H9 (cell line): ENCODE measurements around the gene AGMO. TPM values are rescaled to one million over a fixed set of nuclear protein-coding genes. Genes with fewer than 3 reads are reported as not detected.

ENCODE experiments used
- DNase-seq: peaks from one replicate; pipeline ENCODE4 v3.0.0-alpha.2; 2017
- H2AFZ ChIP-seq: one replicate; pipeline ENCODE4 v1.6.1; 2013; ENCODE audit warnings: mild to moderate bottlenecking, low read length, control low read depth, moderate library complexity
- H2AK5ac ChIP-seq: 2 replicates; pipeline ENCODE4 v1.6.1; 2013; ENCODE audit warnings: low read length, control low read depth, mixed read lengths; ENCODE audit not compliant: insufficient read length
- H2BK120ac ChIP-seq: one replicate; pipeline ENCODE4 v1.6.1; 2013; ENCODE audit warnings: low read depth, mild to moderate bottlenecking, low read length, control low read depth, inconsistent platforms; ENCODE audit not compliant: poor library complexity, severe bottlenecking
- H2BK12ac ChIP-seq: 2 replicates; pipeline ENCODE4 v1.6.1; 2013; ENCODE audit warnings: low read length, control low read depth, mixed read lengths, low read depth; ENCODE audit not compliant: insufficient read length
- H2BK15ac ChIP-seq: 2 replicates; pipeline ENCODE4 v1.6.1; 2013; ENCODE audit warnings: low read depth, low read length, control low read depth
- H2BK20ac ChIP-seq: one replicate; pipeline ENCODE4 v1.6.1; 2013; ENCODE audit warnings: low read depth, mild to moderate bottlenecking, low read length, control low read depth, inconsistent platforms; ENCODE audit not compliant: poor library complexity, severe bottlenecking
- H2BK5ac ChIP-seq: 2 replicates; pipeline ENCODE4 v1.6.1; 2013; ENCODE audit warnings: low read length, control low read depth, mixed read lengths; ENCODE audit not compliant: insufficient read length
- H3K14ac ChIP-seq: 2 replicates; pipeline ENCODE4 v1.6.1; 2013; ENCODE audit warnings: low read length, control low read depth; ENCODE audit not compliant: insufficient read depth
- H3K18ac ChIP-seq: 2 replicates; pipeline ENCODE4 v1.6.1; 2013; ENCODE audit warnings: low read depth, mild to moderate bottlenecking, mixed read lengths, low read length, control low read depth; ENCODE audit not compliant: insufficient read length
- H3K23ac ChIP-seq: 2 replicates; pipeline ENCODE4 v1.6.1; 2013; ENCODE audit warnings: low read length, control low read depth, mixed read lengths, low read depth; ENCODE audit not compliant: insufficient read length
- H3K23me2 ChIP-seq: 2 replicates; pipeline ENCODE4 v1.6.1; 2013; ENCODE audit warnings: low read depth, mild to moderate bottlenecking, mixed read lengths, low read length, control low read depth; ENCODE audit not compliant: insufficient read length, poor library complexity, severe bottlenecking
- H3K27ac ChIP-seq: 2 replicates; pipeline ENCODE4 v1.5.1; 2013; ENCODE audit warnings: low read length, control low read depth, mixed read lengths, low read depth; ENCODE audit not compliant: insufficient read length
- H3K27me3 ChIP-seq: 2 replicates; pipeline ENCODE4 v1.6.1; 2013; ENCODE audit warnings: low read length, control low read depth, inconsistent platforms; ENCODE audit not compliant: insufficient read depth
- H3K4ac ChIP-seq: 2 replicates; pipeline ENCODE4 v1.6.1; 2013; ENCODE audit warnings: low read depth, mild to moderate bottlenecking, control low read depth, inconsistent platforms, low read length, moderate library complexity
- H3K4me1 ChIP-seq: 2 replicates; pipeline ENCODE4 v1.6.1; 2013; ENCODE audit warnings: low read length, control low read depth, inconsistent platforms; ENCODE audit not compliant: insufficient read depth
- H3K4me2 ChIP-seq: 2 replicates; pipeline ENCODE4 v1.6.1; 2013; ENCODE audit warnings: low read length, control low read depth, mixed read lengths; ENCODE audit not compliant: insufficient read length, insufficient read depth
- H3K56ac ChIP-seq: 2 replicates; pipeline ENCODE4 v1.6.1; 2013; ENCODE audit warnings: low read depth, mild to moderate bottlenecking, mixed read lengths, low read length, control low read depth; ENCODE audit not compliant: insufficient read length
- H3K79me1 ChIP-seq: 2 replicates; pipeline ENCODE4 v1.6.1; 2013; ENCODE audit warnings: low read depth, mild to moderate bottlenecking, moderate library complexity, low read length, control low read depth, inconsistent platforms; ENCODE audit not compliant: insufficient read depth, poor library complexity, severe bottlenecking
- H3K79me2 ChIP-seq: 2 replicates; pipeline ENCODE4 v1.6.1; 2013; ENCODE audit warnings: low read length, control low read depth, inconsistent platforms; ENCODE audit not compliant: insufficient read depth
- H3K9ac ChIP-seq: 2 replicates; pipeline ENCODE4 v1.6.1; 2013; ENCODE audit warnings: low read length, control low read depth, mixed read lengths; ENCODE audit not compliant: insufficient read length; ENCODE audit errors: extremely low read depth
- H3K9me3 ChIP-seq: one replicate; pipeline ENCODE4 v1.6.1; 2013; ENCODE audit warnings: low read depth, low read length, inconsistent platforms; ENCODE audit not compliant: control insufficient read depth
- H3T11ph ChIP-seq: one replicate; pipeline ENCODE4 v1.6.1; 2013; ENCODE audit warnings: mild to moderate bottlenecking, low read length, control low read depth, inconsistent platforms
- H4K20me1 ChIP-seq: one replicate; pipeline ENCODE4 v1.6.1; 2013; ENCODE audit not compliant: control insufficient read depth, insufficient read length, insufficient read depth
- H4K5ac ChIP-seq: 2 replicates; pipeline ENCODE4 v1.6.1; 2013; ENCODE audit warnings: low read depth, mild to moderate bottlenecking, mixed read lengths, low read length, control low read depth; ENCODE audit not compliant: insufficient read length
- H4K8ac ChIP-seq: replicated peaks from 2 replicates; pipeline ENCODE4 v1.6.1; 2013; ENCODE audit warnings: low read length, control low read depth, mixed read lengths, low read depth; ENCODE audit not compliant: insufficient read length
- H4K91ac ChIP-seq: 2 replicates; pipeline ENCODE4 v1.6.1; 2013; ENCODE audit warnings: low read depth, mild to moderate bottlenecking, moderate library complexity, mixed read lengths, low read length, control low read depth; ENCODE audit not compliant: insufficient read length
- H3K27ac Mint-ChIP-seq, 3 experiments: 2 replicates in 2 of 3; 3 replicates in 1 of 3; pipeline ENCODE4 v1.8.0; 2020 to 2021; ENCODE audit warnings: mixed read lengths in 3 of 3, mild to moderate bottlenecking in 1 of 3, moderate library complexity in 1 of 3
- H3K27me3 Mint-ChIP-seq: 2 replicates; pipeline ENCODE4 v1.8.0; 2021; ENCODE audit warnings: low read depth, mild to moderate bottlenecking, moderate library complexity, mixed read lengths
- H3K36me3 Mint-ChIP-seq, 3 experiments: 2 replicates in 2 of 3; 3 replicates in 1 of 3; pipeline ENCODE4 v1.8.0; 2020 to 2021; ENCODE audit warnings: low read depth in 3 of 3, mixed read lengths in 3 of 3; ENCODE audit not compliant: insufficient read depth in 1 of 3
- H3K4me1 Mint-ChIP-seq, 2 experiments: 2 replicates each; pipeline ENCODE4 v1.8.0; 2020; ENCODE audit warnings: mixed read lengths in 2 of 2
- H3K4me3 Mint-ChIP-seq, 2 experiments: 2 replicates in 1 of 2; 3 replicates in 1 of 2; pipeline ENCODE4 v1.8.0; 2020 to 2021; ENCODE audit warnings: mild to moderate bottlenecking in 2 of 2, mixed read lengths in 2 of 2, moderate library complexity in 1 of 2
- H3K9me3 Mint-ChIP-seq, 2 experiments: 2 replicates in 1 of 2; 3 replicates in 1 of 2; pipeline ENCODE4 v1.8.0; 2020; ENCODE audit warnings: mild to moderate bottlenecking in 2 of 2, mixed read lengths in 2 of 2, moderate library complexity in 1 of 2
- WGBS: extraction: QIAGEN DNeasy Blood & Tissue Kit; methylation state at CpG from one replicate; pipeline ENCODE4 v1.1.7; 2013; ENCODE audit warnings: missing lambda C conversion rate, low lambda C conversion rate, mixed read lengths; ENCODE audit not compliant: insufficient read length; ENCODE audit errors: extremely low coverage; 5-methylcytosine and 5-hydroxymethylcytosine counted together
- total RNA-seq: library from RNA; stranded (reverse); gene quantifications from 2 replicates; pipeline ENCODE4 v1.2.1, GENCODE V29; 2021
- TF ChIP-seq, protein P1 (sequence below): fragments of 200-600 bp; sonication (generic); conservative IDR thresholded peaks from 3 replicates; pipeline ENCODE4 v1.8.0; 2021; ENCODE audit warnings: antibody characterized with exemption, mild to moderate bottlenecking

AGMO gene
- total RNA-seq, 1 experiment from 2014 or later = 0.70 TPM

DNA sequence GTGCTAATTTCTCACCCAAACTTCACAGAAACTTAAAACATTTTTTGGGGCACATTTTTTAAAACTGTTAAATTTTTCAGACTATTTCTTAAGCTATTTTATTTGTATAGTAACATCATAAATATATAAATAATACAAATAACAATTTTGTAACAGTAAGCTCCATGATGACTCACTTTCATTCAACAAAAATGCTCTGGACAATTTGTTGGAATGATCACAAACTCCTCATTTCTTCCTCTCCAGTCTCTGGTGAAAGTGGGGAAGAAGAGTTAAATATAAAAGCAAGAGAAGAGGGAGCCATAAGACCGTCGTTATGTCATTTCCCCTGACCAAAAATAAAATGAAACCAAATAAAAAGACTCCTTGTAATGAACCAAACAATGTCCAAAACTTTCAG, 162.4 kb downstream of the AGMO start:
- no peak overlapping the region for H3K4me2 ChIP-seq
- Mint-ChIP-seq H3K9me3 (peaks cover 4 to 10% of the 10 kb centered on the region in 2 experiments; a peak in 4 of 5 replicates), H3K36me3 (peaks cover 3 to 10% (median 5%) of the 10 kb centered on the region in 3 experiments), H3K27me3 (no peaks in the 10 kb centered on the region; the same call in 1 of the 2 replicates), H3K4me1 (peaks cover 4 to 5% of the 10 kb centered on the region in 2 experiments; a peak in 2 of 4 replicates), H3K27ac (no peak overlapping the region), H3K4me3 (no peak overlapping the region)
- no peak overlapping the region for H2AK5ac ChIP-seq
- H3T11ph ChIP-seq = no peak overlapping the region
- H3K9me3 ChIP-seq = no peaks in the 10 kb centered on the region
- no peak overlapping the region for H2BK15ac ChIP-seq
- no peak overlapping the region for H2BK120ac ChIP-seq
- H4K91ac ChIP-seq = no peak overlapping the region
- H3K27me3 ChIP-seq = no peaks in the 10 kb centered on the region
- no peak overlapping the region for H3K14ac ChIP-seq
- H3K56ac ChIP-seq = no peak overlapping the region
- H4K5ac ChIP-seq = no peak overlapping the region
- no peaks in the 10 kb centered on the region for H3K23me2 ChIP-seq
- no CpG with 5 or more reads among the region's 2 CpGs for WGBS
- H3K18ac ChIP-seq = no peak overlapping the region
- H2BK12ac ChIP-seq = no peak overlapping the region
- H4K20me1 ChIP-seq = no peaks in the 10 kb centered on the region
- no peak overlapping the region for H3K23ac ChIP-seq
- no peak overlapping the region for H4K8ac ChIP-seq
- H3K79me2 ChIP-seq = no peaks in the 10 kb centered on the region
- H3K9ac ChIP-seq = no peak overlapping the region
- TF ChIP-seq, protein P1, sequence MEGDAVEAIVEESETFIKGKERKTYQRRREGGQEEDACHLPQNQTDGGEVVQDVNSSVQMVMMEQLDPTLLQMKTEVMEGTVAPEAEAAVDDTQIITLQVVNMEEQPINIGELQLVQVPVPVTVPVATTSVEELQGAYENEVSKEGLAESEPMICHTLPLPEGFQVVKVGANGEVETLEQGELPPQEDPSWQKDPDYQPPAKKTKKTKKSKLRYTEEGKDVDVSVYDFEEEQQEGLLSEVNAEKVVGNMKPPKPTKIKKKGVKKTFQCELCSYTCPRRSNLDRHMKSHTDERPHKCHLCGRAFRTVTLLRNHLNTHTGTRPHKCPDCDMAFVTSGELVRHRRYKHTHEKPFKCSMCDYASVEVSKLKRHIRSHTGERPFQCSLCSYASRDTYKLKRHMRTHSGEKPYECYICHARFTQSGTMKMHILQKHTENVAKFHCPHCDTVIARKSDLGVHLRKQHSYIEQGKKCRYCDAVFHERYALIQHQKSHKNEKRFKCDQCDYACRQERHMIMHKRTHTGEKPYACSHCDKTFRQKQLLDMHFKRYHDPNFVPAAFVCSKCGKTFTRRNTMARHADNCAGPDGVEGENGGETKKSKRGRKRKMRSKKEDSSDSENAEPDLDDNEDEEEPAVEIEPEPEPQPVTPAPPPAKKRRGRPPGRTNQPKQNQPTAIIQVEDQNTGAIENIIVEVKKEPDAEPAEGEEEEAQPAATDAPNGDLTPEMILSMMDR = no peak
- H3K27ac ChIP-seq = no peak overlapping the region
- no peak overlapping the region for H3K4ac ChIP-seq
- no peaks in the 10 kb centered on the region for H3K4me1 ChIP-seq
- no peak overlapping the region for H2BK5ac ChIP-seq
- H2AFZ ChIP-seq = no peak overlapping the region
- DNase-seq = no peak
- no peaks in the 10 kb centered on the region for H3K79me1 ChIP-seq
- no peak overlapping the region for H2BK20ac ChIP-seq
